Adrenal gland (tissue), 5 donors: ENCODE data around the gene TMEM97.

Experiments
- POLR2A ChIP-seq, 2 donors: fragments of 450-650 bp; IDR thresholded peaks; one replicate each; pipeline ENCODE4 v1.6.1; 2017; ENCODE audit warnings: antibody characterized with exemption in 2 of 2, mild to moderate bottlenecking in 2 of 2, moderate library complexity in 1 of 2
- TF ChIP-seq, protein P1 (sequence below), 6 experiments: fragments of 450-650 bp in 4 of 6; fragments of 200-600 bp in 2 of 6; sonication (generic) in 1 of 6; IDR thresholded peaks; 1 replicate in 5 of 6; 2 replicates in 1 of 6; pipeline versions ENCODE4 v1.5.1 to v1.8.0; 2016 to 2021; ENCODE audit warnings: antibody characterized with exemption in 6 of 6, mild to moderate bottlenecking in 2 of 6, moderate library complexity in 1 of 6
- donor health status: DM: no; HTN: no; CAD: no.

DNA sequence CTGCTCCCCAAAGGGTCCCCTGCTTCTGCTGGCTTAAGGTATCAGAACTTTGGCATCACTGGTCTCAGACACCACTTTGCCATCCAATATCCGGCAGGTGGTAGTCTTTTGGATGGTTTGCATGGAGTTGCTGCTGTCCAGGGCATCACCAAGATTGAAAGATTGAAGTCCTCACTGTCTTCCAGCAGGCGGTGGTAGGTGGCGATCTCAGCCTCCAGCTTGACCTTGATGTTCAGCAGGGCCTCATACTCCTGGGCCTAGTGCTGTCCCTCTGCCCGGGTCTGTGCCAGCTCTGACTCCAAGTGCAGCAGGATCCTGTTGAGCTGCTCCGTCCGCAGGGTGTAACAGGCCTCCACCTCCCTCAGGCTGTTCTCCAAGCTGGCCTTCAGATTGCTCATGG lies 43.0 kb upstream of the TMEM97 start:
- TF ChIP-seq, protein P1, sequence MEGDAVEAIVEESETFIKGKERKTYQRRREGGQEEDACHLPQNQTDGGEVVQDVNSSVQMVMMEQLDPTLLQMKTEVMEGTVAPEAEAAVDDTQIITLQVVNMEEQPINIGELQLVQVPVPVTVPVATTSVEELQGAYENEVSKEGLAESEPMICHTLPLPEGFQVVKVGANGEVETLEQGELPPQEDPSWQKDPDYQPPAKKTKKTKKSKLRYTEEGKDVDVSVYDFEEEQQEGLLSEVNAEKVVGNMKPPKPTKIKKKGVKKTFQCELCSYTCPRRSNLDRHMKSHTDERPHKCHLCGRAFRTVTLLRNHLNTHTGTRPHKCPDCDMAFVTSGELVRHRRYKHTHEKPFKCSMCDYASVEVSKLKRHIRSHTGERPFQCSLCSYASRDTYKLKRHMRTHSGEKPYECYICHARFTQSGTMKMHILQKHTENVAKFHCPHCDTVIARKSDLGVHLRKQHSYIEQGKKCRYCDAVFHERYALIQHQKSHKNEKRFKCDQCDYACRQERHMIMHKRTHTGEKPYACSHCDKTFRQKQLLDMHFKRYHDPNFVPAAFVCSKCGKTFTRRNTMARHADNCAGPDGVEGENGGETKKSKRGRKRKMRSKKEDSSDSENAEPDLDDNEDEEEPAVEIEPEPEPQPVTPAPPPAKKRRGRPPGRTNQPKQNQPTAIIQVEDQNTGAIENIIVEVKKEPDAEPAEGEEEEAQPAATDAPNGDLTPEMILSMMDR (IDR thresholded peaks at IDR 0.05), result no peak
- TF ChIP-seq POLR2A (IDR thresholded peaks at IDR 0.05), result no peak
